ENCODE measurements around the gene FOXK1.

GRCh38 chr7:4754433-4755010 is 72.4 kb downstream of the FOXK1 start:
- TF ChIP-seq, protein P1, sequence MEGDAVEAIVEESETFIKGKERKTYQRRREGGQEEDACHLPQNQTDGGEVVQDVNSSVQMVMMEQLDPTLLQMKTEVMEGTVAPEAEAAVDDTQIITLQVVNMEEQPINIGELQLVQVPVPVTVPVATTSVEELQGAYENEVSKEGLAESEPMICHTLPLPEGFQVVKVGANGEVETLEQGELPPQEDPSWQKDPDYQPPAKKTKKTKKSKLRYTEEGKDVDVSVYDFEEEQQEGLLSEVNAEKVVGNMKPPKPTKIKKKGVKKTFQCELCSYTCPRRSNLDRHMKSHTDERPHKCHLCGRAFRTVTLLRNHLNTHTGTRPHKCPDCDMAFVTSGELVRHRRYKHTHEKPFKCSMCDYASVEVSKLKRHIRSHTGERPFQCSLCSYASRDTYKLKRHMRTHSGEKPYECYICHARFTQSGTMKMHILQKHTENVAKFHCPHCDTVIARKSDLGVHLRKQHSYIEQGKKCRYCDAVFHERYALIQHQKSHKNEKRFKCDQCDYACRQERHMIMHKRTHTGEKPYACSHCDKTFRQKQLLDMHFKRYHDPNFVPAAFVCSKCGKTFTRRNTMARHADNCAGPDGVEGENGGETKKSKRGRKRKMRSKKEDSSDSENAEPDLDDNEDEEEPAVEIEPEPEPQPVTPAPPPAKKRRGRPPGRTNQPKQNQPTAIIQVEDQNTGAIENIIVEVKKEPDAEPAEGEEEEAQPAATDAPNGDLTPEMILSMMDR (tag by site-specific recombination; IDR thresholded peaks at IDR 0.05): no peak
- TF ChIP-seq, protein P2, sequence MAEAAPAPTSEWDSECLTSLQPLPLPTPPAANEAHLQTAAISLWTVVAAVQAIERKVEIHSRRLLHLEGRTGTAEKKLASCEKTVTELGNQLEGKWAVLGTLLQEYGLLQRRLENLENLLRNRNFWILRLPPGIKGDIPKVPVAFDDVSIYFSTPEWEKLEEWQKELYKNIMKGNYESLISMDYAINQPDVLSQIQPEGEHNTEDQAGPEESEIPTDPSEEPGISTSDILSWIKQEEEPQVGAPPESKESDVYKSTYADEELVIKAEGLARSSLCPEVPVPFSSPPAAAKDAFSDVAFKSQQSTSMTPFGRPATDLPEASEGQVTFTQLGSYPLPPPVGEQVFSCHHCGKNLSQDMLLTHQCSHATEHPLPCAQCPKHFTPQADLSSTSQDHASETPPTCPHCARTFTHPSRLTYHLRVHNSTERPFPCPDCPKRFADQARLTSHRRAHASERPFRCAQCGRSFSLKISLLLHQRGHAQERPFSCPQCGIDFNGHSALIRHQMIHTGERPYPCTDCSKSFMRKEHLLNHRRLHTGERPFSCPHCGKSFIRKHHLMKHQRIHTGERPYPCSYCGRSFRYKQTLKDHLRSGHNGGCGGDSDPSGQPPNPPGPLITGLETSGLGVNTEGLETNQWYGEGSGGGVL (tag by site-specific recombination; IDR thresholded peaks at IDR 0.05): no peak
- TF ChIP-seq ZNF157 (tag by site-specific recombination; IDR thresholded peaks at IDR 0.05): no peak
